Retinal pigment epithelial cell (primary cell): ENCODE results near the gene NOX1.
"Not testable (repeated sequence)": the region's sequence is repeated elsewhere in the genome, so short reads cannot be mapped to it uniquely, and the experiment has no call there.

Source experiments
- DNase-seq: peaks from one replicate; pipeline ENCODE4 v3.0.0-alpha.2; 2010; ENCODE audit warnings: low read depth
- H3K4me3 ChIP-seq: 2 replicates; pipeline ENCODE4 v1.5.1; 2011; ENCODE audit warnings: mild to moderate bottlenecking, low read length, control low read depth, moderate library complexity
- TF ChIP-seq, protein P1 (sequence below): conservative IDR thresholded peaks from 2 replicates; pipeline ENCODE4 v1.5.1; 2011; ENCODE audit warnings: low read depth, low read length, control low read depth, inconsistent platforms

The NOX1 gene

GRCh38 chrX:100798484-100799214, 75.5 kb downstream of the NOX1 start:
- TF ChIP-seq, protein P1, sequence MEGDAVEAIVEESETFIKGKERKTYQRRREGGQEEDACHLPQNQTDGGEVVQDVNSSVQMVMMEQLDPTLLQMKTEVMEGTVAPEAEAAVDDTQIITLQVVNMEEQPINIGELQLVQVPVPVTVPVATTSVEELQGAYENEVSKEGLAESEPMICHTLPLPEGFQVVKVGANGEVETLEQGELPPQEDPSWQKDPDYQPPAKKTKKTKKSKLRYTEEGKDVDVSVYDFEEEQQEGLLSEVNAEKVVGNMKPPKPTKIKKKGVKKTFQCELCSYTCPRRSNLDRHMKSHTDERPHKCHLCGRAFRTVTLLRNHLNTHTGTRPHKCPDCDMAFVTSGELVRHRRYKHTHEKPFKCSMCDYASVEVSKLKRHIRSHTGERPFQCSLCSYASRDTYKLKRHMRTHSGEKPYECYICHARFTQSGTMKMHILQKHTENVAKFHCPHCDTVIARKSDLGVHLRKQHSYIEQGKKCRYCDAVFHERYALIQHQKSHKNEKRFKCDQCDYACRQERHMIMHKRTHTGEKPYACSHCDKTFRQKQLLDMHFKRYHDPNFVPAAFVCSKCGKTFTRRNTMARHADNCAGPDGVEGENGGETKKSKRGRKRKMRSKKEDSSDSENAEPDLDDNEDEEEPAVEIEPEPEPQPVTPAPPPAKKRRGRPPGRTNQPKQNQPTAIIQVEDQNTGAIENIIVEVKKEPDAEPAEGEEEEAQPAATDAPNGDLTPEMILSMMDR, result no peak
- no peak for DNase-seq
- H3K4me3 ChIP-seq, result no peak overlapping the region

DNA sequence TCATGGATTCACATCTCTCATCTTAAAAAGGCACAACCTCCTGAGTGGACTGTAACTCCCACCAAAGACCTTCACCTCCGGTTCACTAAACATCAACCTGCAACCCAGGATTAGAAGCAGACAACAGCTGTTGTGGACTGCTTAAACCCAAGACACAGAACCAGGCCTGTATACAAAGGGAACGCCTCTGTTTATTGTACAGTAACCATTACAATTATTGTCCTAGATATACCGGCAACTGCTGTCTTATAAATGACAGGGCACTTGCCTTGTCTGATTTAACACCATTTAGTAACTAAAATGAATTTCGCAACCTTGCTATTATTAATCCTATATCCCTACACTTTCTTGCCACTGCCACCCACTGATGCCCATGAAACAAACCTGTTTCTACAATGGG, 76.8 kb downstream of the NOX1 start:
- DNase-seq, result no peak
- TF ChIP-seq, protein P1, result no peak
- H3K4me3 ChIP-seq, result no peak overlapping the region

GRCh38 chrX:100796371-100796770, 77.8 kb downstream of the NOX1 start:
- DNase-seq, H3K4me3 ChIP-seq: not testable (repeated sequence)
